GM12878 (cell line): ENCODE results near the gene CHST13. TPM values are rescaled to one million over a fixed set of nuclear protein-coding genes. Genes with fewer than 3 reads are reported as not detected.

Experiments
- ATAC-seq: fragments of 200-7000 bp; cut with Tn5 transposase; 3 replicates; pipeline ENCODE4 v1.9.1; 2020; ENCODE audit warnings: mild to moderate bottlenecking, moderate library complexity
- BruUV-seq: library from RNA; stranded (reverse); fragments of 400-500 nt; replicated peaks from 2 replicates; lab custom pipeline; 2021; lab: Mats Ljungman, UMichigan
- CTCF ChIA-PET: fragments of 300-600 bp; sonication (Branson Sonifier 250); formaldehyde crosslinking; extraction: SDS; loops from one replicate; lab custom pipeline; 2021; ENCODE audit warnings: inconsistent platforms; lab: Yijun Ruan, JAX
- POLR2A ChIA-PET: fragments of 350-600 bp; formaldehyde crosslinking; extraction: SDS; loops from one replicate; lab custom pipeline; 2021; ENCODE audit warnings: inconsistent platforms; lab: Charles Lee
- RAD21 ChIA-PET: fragments of 300-600 bp; sonication (Branson Sonifier 250); formaldehyde crosslinking; loops from one replicate; lab custom pipeline; 2023; ENCODE audit warnings: antibody characterized with exemption; ENCODE audit not compliant: unreplicated experiment; lab: Charles Lee
- SMC1A ChIA-PET: fragments of 300-600 bp; sonication (Branson Sonifier 250); formaldehyde crosslinking; loops from one replicate; lab custom pipeline; 2023; ENCODE audit not compliant: unreplicated experiment, uncharacterized antibody; lab: Charles Lee
- DNase-seq: peaks from one replicate; pipeline ENCODE4 v3.0.0-alpha.2; 2011; ENCODE audit warnings: low read depth, low spot score
- FAIRE-seq: peaks from 3 replicates; lab custom pipeline; 2011; peaks lifted over from hg19 to GRCh38; lab: Jason Lieb, UNC
- H2AFZ ChIP-seq: 2 replicates; pipeline ENCODE4 v1.6.0; 2011; ENCODE audit warnings: low read depth, low read length, control low read depth; ENCODE audit not compliant: control insufficient read depth
- H3K27ac ChIP-seq: 2 replicates; pipeline ENCODE4 v1.5.1; 2011; ENCODE audit warnings: control low read depth; ENCODE audit not compliant: control insufficient read depth, insufficient read depth
- H3K27me3 ChIP-seq, 2 experiments: replicated peaks in 1 of 2; 2 replicates each; pipeline versions ENCODE4 v1.6.0 to v1.6.1; 2011; ENCODE audit warnings: low read length in 1 of 2; ENCODE audit not compliant: control insufficient read depth in 2 of 2, insufficient read depth in 2 of 2
- H3K36me3 ChIP-seq, 2 experiments: 2 replicates each; pipeline ENCODE4 v1.5.1; 2011; ENCODE audit warnings: low read length in 1 of 2; ENCODE audit not compliant: control insufficient read depth in 2 of 2, insufficient read depth in 2 of 2
- H3K4me1 ChIP-seq: 2 replicates; pipeline ENCODE4 v1.6.1; 2011; ENCODE audit warnings: mild to moderate bottlenecking, low read length, moderate library complexity, mixed read lengths; ENCODE audit not compliant: control insufficient read depth, insufficient read depth
- H3K4me2 ChIP-seq: 2 replicates; pipeline ENCODE4 v1.6.0; 2011; ENCODE audit warnings: control low read depth; ENCODE audit not compliant: control insufficient read depth, insufficient read depth
- H3K4me3 ChIP-seq: fragments of 200-600 bp; sonication (generic); 2 replicates; pipeline ENCODE4 v1.5.1; 2016
- H3K79me2 ChIP-seq: 2 replicates; pipeline ENCODE4 v1.6.0; 2011; ENCODE audit warnings: low read length; ENCODE audit not compliant: control insufficient read depth, insufficient read depth
- H3K9ac ChIP-seq: 2 replicates; pipeline ENCODE4 v1.8.0; 2011; ENCODE audit warnings: low read length, control low read depth, mixed read lengths; ENCODE audit not compliant: control insufficient read depth, insufficient read depth
- H3K9me3 ChIP-seq: replicated peaks from 3 replicates; pipeline ENCODE4 v1.5.1; 2011; ENCODE audit warnings: mild to moderate bottlenecking, low read length; ENCODE audit not compliant: control insufficient read depth, insufficient read depth
- H4K20me1 ChIP-seq: 2 replicates; pipeline ENCODE4 v1.6.0; 2011; ENCODE audit not compliant: control insufficient read depth, insufficient read depth
- GABPA ChIP-seq: IDR thresholded peaks from 2 replicates; pipeline ENCODE4 v1.6.1; 2014; ENCODE audit warnings: antibody characterized with exemption, low read depth, mild to moderate bottlenecking, inconsistent platforms
- MXI1 ChIP-seq: fragments of 150-350 bp; IDR thresholded peaks from 2 replicates; pipeline ENCODE4 v1.6.1; 2011; ENCODE audit warnings: low read depth, mild to moderate bottlenecking, inconsistent platforms, low read length, improper control_type of control experiment
- NFYB ChIP-seq: IDR thresholded peaks from 2 replicates; pipeline ENCODE4 v1.6.1; 2011; ENCODE audit warnings: low read depth, mild to moderate bottlenecking, low read length, improper control_type of control experiment, moderate library complexity; ENCODE audit not compliant: insufficient read depth
- WGBS: methylation state at CpG from one replicate; pipeline ENCODE4 v1.1.6; 2016; ENCODE audit warnings: low lambda C conversion rate; ENCODE audit not compliant: insufficient replicate concordance, insufficient coverage; ENCODE audit errors: missing lambda C conversion rate; 5-methylcytosine and 5-hydroxymethylcytosine counted together
- in situ Hi-C: fragments of 300-500 bp; cut with MboI; formaldehyde crosslinking; loops from 9 replicates; pipeline ENCODE4 v1.14.3; 2018; ENCODE audit warnings: mixed read lengths
- intact Hi-C: fragments of 100-400 bp; cut with micrococcal nuclease; formaldehyde crosslinking; loops from one replicate; pipeline ENCODE4 v1.14.2; 2022; ENCODE audit not compliant: unreplicated experiment
- polyA plus RNA-seq, 11 experiments: library from polyadenylated mRNA; depleted of rRNA in 4 of 11; unstranded in 6 of 11; stranded (reverse) in 5 of 11; fragments of >200 nt; fragmentation: Nextera tagmentation in 4 of 11; fragmentation: Illumina TruSeq in 1 of 11; extraction: Ambion mirVana in 4 of 11; extraction: Trizol in 1 of 11; gene quantifications; 1 replicate in 1 of 11; 2 replicates in 10 of 11; pipeline versions ENCODE4 v1.2.1 to v1.2.3, GENCODE V29; 2011 to 2016; ENCODE audit warnings: inconsistent platforms in 2 of 11, missing spikeins in 2 of 11, low read depth in 1 of 11
- total RNA-seq, 4 experiments: library from RNA; depleted of rRNA in 3 of 4; stranded (reverse); fragments of >200 nt in 3 of 4; fragmentation: Illumina TruSeq in 1 of 4; extraction: Trizol in 1 of 4; gene quantifications; 2 replicates each; pipeline versions ENCODE4 v1.2.1 to v1.2.3, GENCODE V29; 2013 to 2021
- TF ChIP-seq, protein P1 (sequence below): fragments of 450-650 bp; IDR thresholded peaks from 2 replicates; pipeline ENCODE4 v1.6.1; 2017; ENCODE audit warnings: mild to moderate bottlenecking

The CHST13 gene
- total and polyA plus RNA-seq, 10 of the 15 experiments (the other 5 are each of a cell fraction or from before 2014, with no cell fraction given), result not detected

DNA sequence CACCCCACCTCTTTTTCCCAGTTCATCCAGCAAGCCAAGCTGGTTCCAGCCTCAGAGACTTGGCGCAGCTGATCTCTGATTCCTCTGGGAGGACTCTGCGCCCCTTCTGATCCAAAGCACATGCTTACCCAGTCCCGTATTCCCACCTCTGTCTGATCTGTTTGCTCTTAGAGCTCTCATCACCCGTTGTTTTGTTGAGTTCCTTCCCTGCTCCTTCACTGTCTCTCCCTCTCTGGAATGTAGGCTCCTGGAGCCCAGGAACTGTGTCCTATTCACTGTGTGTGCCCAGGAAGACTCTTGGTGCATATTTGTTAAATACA, 46.9 kb upstream of the CHST13 start:
- H3K27ac ChIP-seq, result no peak overlapping the region
- FAIRE-seq (no peak), ATAC-seq (no peak), DNase-seq (no peak)
- H4K20me1 ChIP-seq, result peaks cover 8% of the 10 kb centered on the region; the same call in 1 of the 2 replicates
- RAD21 ChIA-PET, result interaction anchor here (1.5 kb wide), 1 partner anchor 81 kb away, joined by 3 read pairs; no protein-coding TSS in a partner anchor
- no peaks in the 10 kb centered on the region for H3K36me3 ChIP-seq
- WGBS, result 63% methylated on average over 3 of the region's 4 CpGs
- SMC1A ChIA-PET, result no interaction called here
- no peak overlapping the region for H2AFZ ChIP-seq
- CTCF ChIA-PET, result no interaction called here
- H3K79me2 ChIP-seq, result peaks cover 29% of the 10 kb centered on the region
- intact Hi-C loops (loop anchor here (10.0 kb wide), 1 partner anchor 232 kb away; no protein-coding TSS in a partner anchor), in situ Hi-C loops (loop anchor here (10.0 kb wide), 1 partner anchor 562 kb away; no protein-coding TSS in a partner anchor)
- TF ChIP-seq NFYB (no peak), GABPA (no peak), MXI1 (no peak)
- no peak overlapping the region for H3K9ac ChIP-seq
- H3K4me1 ChIP-seq, result peaks cover 9% of the 10 kb centered on the region; the same call in 1 of the 2 replicates
- POLR2A ChIA-PET, result no interaction called here
- no peak overlapping the region for H3K4me2 ChIP-seq
- no peak overlapping the region for H3K4me3 ChIP-seq
- no peaks in the 10 kb centered on the region for H3K27me3 ChIP-seq
- no peaks in the 10 kb centered on the region for H3K9me3 ChIP-seq
- BruUV-seq, result no TSS peak

DNA sequence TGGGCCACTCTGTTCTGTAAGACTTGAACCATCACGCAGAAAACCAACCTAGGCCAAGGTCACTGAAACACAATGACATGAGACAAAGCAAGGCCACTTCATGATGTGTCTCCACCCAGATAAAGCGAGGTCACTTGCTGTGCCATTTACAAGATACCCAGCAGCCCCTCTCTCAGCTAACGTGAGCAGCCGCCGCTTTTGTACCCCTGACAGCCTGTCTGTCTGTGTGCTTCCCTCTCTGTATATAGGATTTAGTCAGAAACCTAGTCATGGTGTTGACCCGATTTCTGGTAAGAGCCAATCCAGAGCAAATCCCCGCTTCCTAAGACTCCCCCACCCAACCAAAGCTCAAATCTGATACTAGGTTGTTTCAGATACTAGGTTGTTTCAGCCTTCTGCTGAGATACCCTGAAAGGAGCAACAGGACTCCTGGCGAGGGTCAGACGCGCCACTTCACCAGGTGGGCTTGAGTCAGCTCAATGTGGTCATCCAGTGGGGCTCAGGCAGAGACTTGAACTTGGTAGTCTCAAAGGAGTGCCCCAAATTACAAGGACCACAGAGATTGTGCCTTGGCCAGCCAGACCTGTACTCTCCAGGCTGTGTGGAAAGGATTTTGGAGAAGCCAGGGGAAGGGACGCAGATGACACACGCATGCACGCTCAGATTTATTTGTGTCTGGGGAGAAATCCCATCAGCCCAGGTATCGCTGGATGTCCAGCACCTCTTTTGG, 45.2 kb upstream of the CHST13 start:
- no TSS peak for BruUV-seq
- Histone ChIP-seq H2AFZ (no peak overlapping the region), H3K79me2 (peaks cover 12% of the 10 kb centered on the region), H4K20me1 (no peaks in the 10 kb centered on the region)
- ChIA-PET SMC1A (no interaction called here), CTCF (no interaction called here), POLR2A (no interaction called here)
- intact Hi-C loops, result loop anchor here (10.0 kb wide), 1 partner anchor 234 kb away; no protein-coding TSS in a partner anchor
- TF ChIP-seq, protein P1, sequence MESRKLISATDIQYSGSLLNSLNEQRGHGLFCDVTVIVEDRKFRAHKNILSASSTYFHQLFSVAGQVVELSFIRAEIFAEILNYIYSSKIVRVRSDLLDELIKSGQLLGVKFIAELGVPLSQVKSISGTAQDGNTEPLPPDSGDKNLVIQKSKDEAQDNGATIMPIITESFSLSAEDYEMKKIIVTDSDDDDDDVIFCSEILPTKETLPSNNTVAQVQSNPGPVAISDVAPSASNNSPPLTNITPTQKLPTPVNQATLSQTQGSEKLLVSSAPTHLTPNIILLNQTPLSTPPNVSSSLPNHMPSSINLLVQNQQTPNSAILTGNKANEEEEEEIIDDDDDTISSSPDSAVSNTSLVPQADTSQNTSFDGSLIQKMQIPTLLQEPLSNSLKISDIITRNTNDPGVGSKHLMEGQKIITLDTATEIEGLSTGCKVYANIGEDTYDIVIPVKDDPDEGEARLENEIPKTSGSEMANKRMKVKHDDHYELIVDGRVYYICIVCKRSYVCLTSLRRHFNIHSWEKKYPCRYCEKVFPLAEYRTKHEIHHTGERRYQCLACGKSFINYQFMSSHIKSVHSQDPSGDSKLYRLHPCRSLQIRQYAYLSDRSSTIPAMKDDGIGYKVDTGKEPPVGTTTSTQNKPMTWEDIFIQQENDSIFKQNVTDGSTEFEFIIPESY, result no peak
- TF ChIP-seq, all 136 proteins: peak for 0
- in situ Hi-C loops, result loop anchor here (10.0 kb wide), 1 partner anchor 564 kb away; no protein-coding TSS in a partner anchor
- WGBS, result 80% methylated on average over 14 of the region's 14 CpGs
- Histone ChIP-seq H3K36me3 (no peaks in the 10 kb centered on the region), H3K4me3 (no peak overlapping the region), H3K27me3 (no peaks in the 10 kb centered on the region), H3K9me3 (no peaks in the 10 kb centered on the region), H3K9ac (no peak overlapping the region), H3K4me2 (no peak overlapping the region), H3K4me1 (no peaks in the 10 kb centered on the region; the same call in 1 of the 2 replicates), H3K27ac (no peak overlapping the region)
- RAD21 ChIA-PET, result no interaction called here
- FAIRE-seq (no peak), DNase-seq (no peak), ATAC-seq (no peak)
